Heart left ventricle (tissue), 13 donors: ENCODE results near the gene STRA6.

Source experiments
- CTCF ChIP-seq, 12 donors: fragments of 200-600 bp; sonication (generic) in 4 of 12; IDR thresholded peaks; one replicate each; pipeline versions ENCODE4 v1.5.0 to v1.8.0; 2018 to 2022; ENCODE audit warnings: antibody characterized with exemption in 12 of 12, mild to moderate bottlenecking in 5 of 12
- POLR2A ChIP-seq, 2 donors: fragments of 450-650 bp; IDR thresholded peaks; one replicate each; pipeline ENCODE4 v1.6.1; 2017; ENCODE audit warnings: antibody characterized with exemption in 2 of 2, mild to moderate bottlenecking in 2 of 2, moderate library complexity in 2 of 2
- donor health status: ischemic (EF 13 %, LVEDD 7.1; RV severe dilation, severe dysfunction).
- donor health status: DM: no; HTN: yes; CAD: no.
- donor health status: DM: no; HTN: no; CAD: no.
- donor health status: ischemic (EF 25% LVEDD 6.9; RV normal size, moderate dysfunction).
- donor health status: ischemic (EF 25% LVEDD 5.7; RV mildly dilated, moderate dysfunction).
- donor health status: ischemic (EF 35%, LVEDD 5.7; RV mildly dilated, moderate dysfunction).
- donor health status: nonischemic (EF 11% LVEDD 7.7; RV severe dilation, severe dysfunction).
- donor health status: DM: yes; HTN: yes; CAD: no.
- donor health status: PGD.
- donor health status: ischemic (EF 29% LVEDD 5.4; RV normal size, mild dysfunction).
- donor health status: nonischemic (EF 23%, LVEDD 6.1; RV moderate dilation, normal function).

- TF ChIP-seq CTCF (IDR thresholded peaks at IDR 0.05), result no peak
- TF ChIP-seq POLR2A (IDR thresholded peaks at IDR 0.05), result no peak
Measured at GRCh38 chr15:74168711-74169126, 33.9 kb downstream of the STRA6 start.
